ENCODE data around the gene ADGRA3.
A peak's percentile ranks its signal among the peaks of the same experiment; 100 is the strongest.
"Not testable (repeated sequence)": the region's sequence is repeated elsewhere in the genome, so short reads cannot be mapped to it uniquely, and the experiment has no call there.

ADGRA3 gene

GRCh38 chr4:22428441-22428840, 87.4 kb downstream of the ADGRA3 start:
- no peak for DNase-seq

GRCh38 chr4:22427675-22428074, 88.2 kb downstream of the ADGRA3 start:
- DNase-seq: no peak

GRCh38 chr4:22420291-22420690, 95.6 kb downstream of the ADGRA3 start:
- DNase-seq: peak in 1 of 2 experiments; percentile 18

- no peak for DNase-seq
Measured at GRCh38 chr4:22417408-22417807, 98.5 kb downstream of the ADGRA3 start.

- peak in 1 of 2 experiments; percentile 10 for DNase-seq
Measured at GRCh38 chr4:22416403-22416802, 99.5 kb downstream of the ADGRA3 start.

- no peak for DNase-seq
Measured at GRCh38 chr4:22414833-22415232, 101.0 kb downstream of the ADGRA3 start.

GRCh38 chr4:22413471-22413870, 102.4 kb downstream of the ADGRA3 start:
- no peak for DNase-seq

- no peak for DNase-seq
Measured at GRCh38 chr4:22412013-22412412, 103.9 kb downstream of the ADGRA3 start.

- DNase-seq: peak in 1 of 2 experiments; percentile 14
Measured at GRCh38 chr4:22410645-22411247, 105.1 kb downstream of the ADGRA3 start.

- no peak for DNase-seq
Measured at GRCh38 chr4:22408474-22408873, 107.4 kb downstream of the ADGRA3 start.

- no peak for DNase-seq
Measured at GRCh38 chr4:22407361-22407760, 108.5 kb downstream of the ADGRA3 start.

- DNase-seq: no peak
Measured at GRCh38 chr4:22398671-22399070, 117.2 kb downstream of the ADGRA3 start.

GRCh38 chr4:22391551-22391950, 124.3 kb downstream of the ADGRA3 start:
- no peak for DNase-seq

GRCh38 chr4:22389240-22389870, 126.5 kb downstream of the ADGRA3 start:
- DNase-seq: peak in 1 of 2 experiments; percentile 51

GRCh38 chr4:22385611-22386011, 130.3 kb downstream of the ADGRA3 start:
- no peak for DNase-seq

GRCh38 chr4:22384154-22384553, 131.7 kb downstream of the ADGRA3 start:
- no peak for DNase-seq

- DNase-seq: not testable (repeated sequence)
Measured at GRCh38 chr4:22382216-22382615, 133.7 kb downstream of the ADGRA3 start.

- DNase-seq: no peak
Measured at GRCh38 chr4:22372986-22373385, 142.9 kb downstream of the ADGRA3 start.

GRCh38 chr4:22369901-22370562, 145.8 kb downstream of the ADGRA3 start:
- DNase-seq: no peak

GRCh38 chr4:22363787-22364186, 152.1 kb downstream of the ADGRA3 start:
- no peak for DNase-seq

GRCh38 chr4:22363036-22363435, 152.8 kb downstream of the ADGRA3 start:
- no peak for DNase-seq

- peak in 1 of 2 experiments; percentile 6 for DNase-seq
Measured at GRCh38 chr4:22356987-22357596, 158.8 kb downstream of the ADGRA3 start.

GRCh38 chr4:22348410-22348809, 167.5 kb downstream of the ADGRA3 start:
- DNase-seq: no peak

- DNase-seq: no peak
Measured at GRCh38 chr4:22345678-22346077, 170.2 kb downstream of the ADGRA3 start.

Data from NCI-H446 (cell line).